K562 (cell line): ENCODE results near the gene GNPAT. TPM values are rescaled to one million over a fixed set of nuclear protein-coding genes. Genes with fewer than 3 reads are reported as not detected.
A peak's percentile ranks its signal among the peaks of the same experiment; 100 is the strongest.

ENCODE experiments used
- ATAC-seq: fragments of 200-7000 bp; cut with Tn5 transposase; 3 replicates; pipeline ENCODE4 v1.9.1; 2020; ENCODE audit warnings: moderate library complexity
- BruUV-seq: library from RNA; stranded (reverse); fragments of 400-500 nt; replicated peaks from 2 replicates; lab custom pipeline; 2021; lab: Mats Ljungman, UMichigan
- CTCF ChIA-PET: fragments of 300-600 bp; formaldehyde crosslinking; extraction: SDS; loops from one replicate; lab custom pipeline; 2021; ENCODE audit warnings: low intra/inter-chr PET ratio; lab: Yijun Ruan, JAX
- POLR2A ChIA-PET: fragments of 300-600, 350-650 bp; sonication (Branson Sonifier 250); formaldehyde crosslinking; extraction: SDS; loops from one replicate; lab custom pipeline; 2021; ENCODE audit warnings: antibody characterized with exemption, inconsistent platforms; lab: Yijun Ruan, JAX
- DNase-seq, 4 experiments: peaks; one replicate each; pipeline versions ENCODE4 v3.0.0 to v3.0.0-alpha.2; 2011 to 2018; ENCODE audit warnings: low spot score in 3 of 4, mixed read lengths in 3 of 4; ENCODE audit errors: extremely low read depth in 1 of 4
- FAIRE-seq: peaks from 2 replicates; lab custom pipeline; 2011; peaks lifted over from hg19 to GRCh38; lab: Jason Lieb, UNC
- H2AFZ ChIP-seq: 2 replicates; pipeline ENCODE4 v1.6.0; 2011; ENCODE audit warnings: low read depth, low read length, control low read depth, inconsistent platforms
- H3K27ac ChIP-seq: fragments of 200-600 bp; 3 replicates; pipeline ENCODE4 v1.8.0; 2011; ENCODE audit warnings: low read depth, mild to moderate bottlenecking, control low read depth, inconsistent platforms, low read length, moderate library complexity, mixed read lengths; ENCODE audit errors: extremely low read depth
- H3K27me3 ChIP-seq, 2 experiments: fragments of 300-600 bp in 1 of 2; 2 replicates in 1 of 2; 3 replicates in 1 of 2; pipeline versions ENCODE4 v1.6.0 to v1.8.0; 2011; ENCODE audit warnings: inconsistent platforms in 2 of 2, low read length in 2 of 2, mild to moderate bottlenecking in 1 of 2, mixed read lengths in 1 of 2, moderate library complexity in 1 of 2; ENCODE audit not compliant: control insufficient read depth in 2 of 2, insufficient read depth in 2 of 2
- H3K36me3 ChIP-seq: fragments of 300-600 bp; 3 replicates; pipeline ENCODE4 v1.8.0; 2011; ENCODE audit warnings: mild to moderate bottlenecking, low read length, inconsistent platforms; ENCODE audit not compliant: control insufficient read depth, insufficient read depth
- H3K4me1 ChIP-seq, 2 experiments: fragments of 200-600 bp in 1 of 2; replicated peaks in 1 of 2; 2 replicates in 1 of 2; 3 replicates in 1 of 2; pipeline versions ENCODE4 v1.5.1 to v1.8.0; 2011; ENCODE audit warnings: inconsistent platforms in 2 of 2, low read length in 2 of 2, mild to moderate bottlenecking in 1 of 2, mixed read lengths in 1 of 2, moderate library complexity in 1 of 2; ENCODE audit not compliant: control insufficient read depth in 2 of 2, insufficient read depth in 2 of 2
- H3K4me2 ChIP-seq: 2 replicates; pipeline ENCODE4 v1.6.1; 2011; ENCODE audit warnings: low read length, control low read depth, inconsistent platforms, mixed read lengths; ENCODE audit not compliant: insufficient read depth
- H3K4me3 ChIP-seq: fragments of 200-600 bp; sonication (generic), shearing (Covaris generic); 2 replicates; pipeline ENCODE4 v1.5.1; 2016; ENCODE audit warnings: control low read depth, inconsistent platforms
- H3K79me2 ChIP-seq: fragments of 200-600 bp; 3 replicates; pipeline ENCODE4 v1.8.0; 2011; ENCODE audit warnings: low read length, inconsistent platforms; ENCODE audit not compliant: control insufficient read depth, insufficient read depth
- H3K9ac ChIP-seq, 2 experiments: 2 replicates each; pipeline versions ENCODE4 v1.6.0 to v1.6.1; 2011; ENCODE audit warnings: low read depth in 2 of 2, low read length in 2 of 2, control low read depth in 1 of 2, inconsistent platforms in 1 of 2, mild to moderate bottlenecking in 1 of 2, mixed read lengths in 1 of 2; ENCODE audit not compliant: insufficient read depth in 1 of 2
- H3K9me1 ChIP-seq: one replicate; pipeline ENCODE4 v1.6.0; 2011; ENCODE audit warnings: inconsistent platforms, mild to moderate bottlenecking, low read length, moderate library complexity; ENCODE audit not compliant: control insufficient read depth, insufficient read depth
- H3K9me3 ChIP-seq: replicated peaks from 2 replicates; pipeline ENCODE4 v1.5.1; 2011; ENCODE audit warnings: low read depth, low read length, inconsistent platforms; ENCODE audit not compliant: control insufficient read depth, insufficient read depth
- H4K20me1 ChIP-seq: replicated peaks from 2 replicates; pipeline ENCODE4 v1.6.1; 2011; ENCODE audit warnings: low read length, inconsistent platforms, mixed read lengths; ENCODE audit not compliant: control insufficient read depth, insufficient read depth
- ASH1L ChIP-seq: fragments of 450-650 bp; IDR thresholded peaks from 2 replicates; pipeline ENCODE4 v1.6.1; 2018; ENCODE audit warnings: borderline replicate concordance, mild to moderate bottlenecking, low read depth; ENCODE audit not compliant: partially characterized antibody
- CREB3L1 ChIP-seq: fragments of 450-650 bp; IDR thresholded peaks from 2 replicates; pipeline ENCODE4 v1.6.1; 2014; ENCODE audit warnings: low read depth, mild to moderate bottlenecking, moderate library complexity, borderline replicate concordance
- GTF2A2 ChIP-seq: IDR thresholded peaks from 2 replicates; pipeline ENCODE4 v1.6.1; 2016; ENCODE audit warnings: mild to moderate bottlenecking, missing genetic modification characterization, missing compliant biosample characterization
- HOXB6 ChIP-seq: fragments of 250-450 bp; sonication (Bioruptor Pico); IDR thresholded peaks from 2 replicates; pipeline ENCODE4 v1.5.1; 2022; ENCODE audit warnings: mild to moderate bottlenecking, borderline replicate concordance
- JUND ChIP-seq, 2 experiments: IDR thresholded peaks; 2 replicates in 1 of 2; 3 replicates in 1 of 2; pipeline ENCODE4 v1.6.1; 2011; ENCODE audit warnings: borderline replicate concordance in 2 of 2, low read depth in 2 of 2, low read length in 2 of 2, improper control_type of control experiment in 1 of 2, missing biosample characterization in 1 of 2, missing genetic modification characterization in 1 of 2, missing genetic modification reagents in 1 of 2
- KLF1 ChIP-seq: fragments of 450-650 bp; IDR thresholded peaks from 2 replicates; pipeline ENCODE4 v1.6.1; 2016; ENCODE audit warnings: missing genetic modification characterization, missing compliant biosample characterization
- NFE2 ChIP-seq: IDR thresholded peaks from 2 replicates; pipeline ENCODE4 v1.6.1; 2014; ENCODE audit warnings: antibody characterized with exemption, low read depth
- SAFB ChIP-seq: fragments of 200-400 bp; formaldehyde crosslinking; IDR thresholded peaks from 2 replicates; pipeline ENCODE4 v1.6.1; 2017; ENCODE audit warnings: low read depth, low read length, borderline replicate concordance
- SUPT5H ChIP-seq: fragments of 450-650 bp; IDR thresholded peaks from 2 replicates; pipeline ENCODE4 v1.6.1; 2016
- ZBTB7A ChIP-seq: IDR thresholded peaks from 2 replicates; pipeline ENCODE4 v1.6.1; 2011; ENCODE audit warnings: low read depth, mild to moderate bottlenecking, low read length, moderate library complexity, borderline replicate concordance; ENCODE audit not compliant: control insufficient read depth
- ZKSCAN1 ChIP-seq: fragments of 150-350 bp; IDR thresholded peaks from 2 replicates; pipeline ENCODE4 v1.6.1; 2016; ENCODE audit warnings: low read depth, low read length
- ZNF174 ChIP-seq: fragments of 250-450 bp; sonication (Bioruptor Pico); IDR thresholded peaks from 2 replicates; pipeline ENCODE4 v1.4.0; 2020; ENCODE audit warnings: mild to moderate bottlenecking
- ZSCAN32 ChIP-seq: fragments of 450-650 bp; formaldehyde crosslinking; IDR thresholded peaks from 2 replicates; pipeline ENCODE4 v1.4.0; 2020; ENCODE audit warnings: mild to moderate bottlenecking, moderate library complexity
- WGBS: fragments of 100-300 bp; shearing (Covaris generic); methylation state at CpG from one replicate; pipeline ENCODE4 v1.1.6; 2016; ENCODE audit warnings: low coverage, mixed read lengths; ENCODE audit not compliant: insufficient coverage; ENCODE audit errors: missing lambda C conversion rate; 5-methylcytosine and 5-hydroxymethylcytosine counted together
- in situ Hi-C: fragments of 300-500 bp; cut with MboI; formaldehyde crosslinking; loops from 4 replicates; pipeline ENCODE4 v1.15.0; 2018; ENCODE audit warnings: inconsistent platforms, mixed read lengths
- intact Hi-C: fragments of 100-400 bp; cut with micrococcal nuclease; formaldehyde crosslinking; loops from 2 replicates; pipeline ENCODE4 v1.14.2; 2022
- polyA plus RNA-seq, 8 experiments: library from polyadenylated mRNA; depleted of rRNA in 4 of 8; stranded (reverse) in 5 of 8; unstranded in 3 of 8; fragments of >200 nt; fragmentation: Nextera tagmentation in 2 of 8; fragmentation: Illumina TruSeq in 1 of 8; extraction: Ambion mirVana in 2 of 8; extraction: Trizol in 1 of 8; gene quantifications; 2 replicates each; pipeline versions ENCODE4 v1.2.1 to v1.2.3, GENCODE V29; 2011 to 2014; ENCODE audit warnings: inconsistent platforms in 1 of 8, missing spikeins in 1 of 8
- total RNA-seq, 7 experiments: library from RNA; depleted of rRNA in 6 of 7; stranded (reverse); fragments of >200 nt in 6 of 7; fragmentation: Illumina TruSeq in 2 of 7; extraction: Trizol in 2 of 7; gene quantifications; 2 replicates each; pipeline versions ENCODE4 v1.2.1 to v1.2.3, GENCODE V29; 2011 to 2021; ENCODE audit warnings: low replicate concordance in 1 of 7
- TF ChIP-seq, protein P1 (sequence below), 2 experiments: fragments of 250-450 bp in 1 of 2; fragments of 450-650 bp in 1 of 2; sonication (Bioruptor Pico) in 1 of 2; IDR thresholded peaks; 2 replicates each; pipeline versions ENCODE4 v1.6.1 to v1.8.0; 2016 to 2021; ENCODE audit warnings: mild to moderate bottlenecking in 2 of 2, moderate library complexity in 2 of 2, missing compliant biosample characterization in 1 of 2, missing genetic modification characterization in 1 of 2
- TF ChIP-seq, protein P2 (sequence below): sonication (generic); formaldehyde crosslinking; IDR thresholded peaks from 2 replicates; pipeline ENCODE4 v1.8.0; 2023; ENCODE audit warnings: mild to moderate bottlenecking, missing genetic modification reagents

GNPAT gene
- total and polyA plus RNA-seq, 9 of the 15 experiments (the other 6 are each of a cell fraction or from before 2014, with no cell fraction given): 32.1 to 68.8 (median 50.7) TPM

DNA sequence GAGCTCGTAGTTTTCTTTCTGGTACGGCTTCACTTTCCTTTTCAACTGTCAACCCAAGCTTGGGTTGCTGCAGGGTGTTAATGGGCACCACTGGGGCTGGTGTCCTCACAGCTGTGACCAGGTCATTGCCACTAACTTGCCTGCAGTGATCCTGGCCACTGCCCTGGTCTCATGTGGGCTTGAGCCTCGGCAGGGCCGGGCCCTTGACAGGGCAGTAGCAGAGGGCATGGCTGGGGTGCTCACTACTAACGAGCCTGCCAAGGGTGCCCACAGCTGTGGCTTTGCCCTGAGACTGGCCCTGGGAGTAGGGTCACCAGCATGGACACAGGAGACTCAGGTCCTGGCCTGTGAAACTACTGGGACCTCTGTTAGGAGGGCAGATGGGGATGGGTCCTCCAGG lies 31.5 kb upstream of the GNPAT start (continued):
- TF ChIP-seq KLF1 (no peak), JUND (IDR thresholded peaks at IDR 0.05; ENCODE audit: borderline replicate concordance, low read depth, low read length) (no peak), JUND (tag; IDR thresholded peaks at IDR 0.05; ENCODE audit: borderline replicate concordance, low read depth, low read length) (no peak)
- TF ChIP-seq, all 486 proteins: peak for 0

DNA sequence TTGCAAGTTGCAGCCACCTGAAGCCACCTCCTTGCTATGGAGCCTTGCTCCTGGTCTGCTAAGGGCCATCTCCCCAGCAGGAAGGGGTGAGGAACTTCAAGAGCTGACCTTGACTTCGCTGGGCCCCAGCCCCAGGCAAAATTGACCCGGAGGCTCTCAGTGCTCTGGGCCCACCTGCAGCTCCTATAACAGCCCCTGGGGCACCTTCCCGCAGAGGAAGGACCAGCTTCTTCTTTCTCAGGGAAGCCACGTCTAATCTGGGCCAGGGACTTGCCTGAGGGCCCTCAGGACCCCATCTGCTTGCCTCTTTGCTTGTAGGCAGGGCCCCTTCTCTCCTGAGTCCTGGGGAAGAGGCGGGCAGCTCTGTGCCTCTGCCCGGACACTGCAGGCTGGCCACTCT lies 30.9 kb upstream of the GNPAT start:
- intact Hi-C loops (loop anchor here (5.0 kb wide), 1 partner anchor 392 kb away; no protein-coding TSS in a partner anchor), in situ Hi-C loops (loop anchor here (5.0 kb wide), 2 partner anchors 298 to 408 kb away; no protein-coding TSS in a partner anchor)
- Histone ChIP-seq H4K20me1 (no peaks in the 10 kb centered on the region), H3K9ac (peak overlapping the region in 1 of 2 experiments; percentile 18; a peak in 1 of 4 replicates), H3K36me3 (no peaks in the 10 kb centered on the region), H3K4me2 (no peak overlapping the region), H3K4me1 (peaks cover 0 to 16% of the 10 kb centered on the region in 2 experiments; a peak in 3 of 5 replicates), H3K27me3 (peaks cover 1 to 10% of the 10 kb centered on the region in 2 experiments; a peak in 3 of 5 replicates), H3K79me2 (no peaks in the 10 kb centered on the region), H3K9me1 (no peaks in the 10 kb centered on the region), H3K27ac (no peak overlapping the region), H3K9me3 (no peaks in the 10 kb centered on the region), H3K4me3 (no peak overlapping the region), H2AFZ (no peak overlapping the region)
- ATAC-seq (no peak), DNase-seq (no peak), FAIRE-seq (no peak)
- POLR2A ChIA-PET: interaction anchor here (0.8 to 1.2 kb wide), 5 partner anchors 10 to 567 kb away, joined by 3 to 4 read pairs (median 3); no protein-coding TSS in a partner anchor
- no TSS peak for BruUV-seq
- WGBS: 54% methylated on average over 6 of the region's 6 CpGs
- CTCF ChIA-PET: interaction anchor here (1.2 to 2.3 kb wide), 3 partner anchors 292 to 412 kb away, joined by 5 to 16 read pairs (median 5); no protein-coding TSS in a partner anchor
- no peak for TF ChIP-seq NFE2
- TF ChIP-seq, protein P1, sequence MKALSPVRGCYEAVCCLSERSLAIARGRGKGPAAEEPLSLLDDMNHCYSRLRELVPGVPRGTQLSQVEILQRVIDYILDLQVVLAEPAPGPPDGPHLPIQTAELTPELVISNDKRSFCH (CRISPR knock-in tag; IDR thresholded peaks at IDR 0.05): no peak
- TF ChIP-seq, protein P1 (tag; IDR thresholded peaks at IDR 0.05): no peak
- TF ChIP-seq CREB3L1: no peak
- no peak for TF ChIP-seq ZKSCAN1
- no peak for TF ChIP-seq ASH1L
- TF ChIP-seq SUPT5H: no peak
- TF ChIP-seq, protein P2, sequence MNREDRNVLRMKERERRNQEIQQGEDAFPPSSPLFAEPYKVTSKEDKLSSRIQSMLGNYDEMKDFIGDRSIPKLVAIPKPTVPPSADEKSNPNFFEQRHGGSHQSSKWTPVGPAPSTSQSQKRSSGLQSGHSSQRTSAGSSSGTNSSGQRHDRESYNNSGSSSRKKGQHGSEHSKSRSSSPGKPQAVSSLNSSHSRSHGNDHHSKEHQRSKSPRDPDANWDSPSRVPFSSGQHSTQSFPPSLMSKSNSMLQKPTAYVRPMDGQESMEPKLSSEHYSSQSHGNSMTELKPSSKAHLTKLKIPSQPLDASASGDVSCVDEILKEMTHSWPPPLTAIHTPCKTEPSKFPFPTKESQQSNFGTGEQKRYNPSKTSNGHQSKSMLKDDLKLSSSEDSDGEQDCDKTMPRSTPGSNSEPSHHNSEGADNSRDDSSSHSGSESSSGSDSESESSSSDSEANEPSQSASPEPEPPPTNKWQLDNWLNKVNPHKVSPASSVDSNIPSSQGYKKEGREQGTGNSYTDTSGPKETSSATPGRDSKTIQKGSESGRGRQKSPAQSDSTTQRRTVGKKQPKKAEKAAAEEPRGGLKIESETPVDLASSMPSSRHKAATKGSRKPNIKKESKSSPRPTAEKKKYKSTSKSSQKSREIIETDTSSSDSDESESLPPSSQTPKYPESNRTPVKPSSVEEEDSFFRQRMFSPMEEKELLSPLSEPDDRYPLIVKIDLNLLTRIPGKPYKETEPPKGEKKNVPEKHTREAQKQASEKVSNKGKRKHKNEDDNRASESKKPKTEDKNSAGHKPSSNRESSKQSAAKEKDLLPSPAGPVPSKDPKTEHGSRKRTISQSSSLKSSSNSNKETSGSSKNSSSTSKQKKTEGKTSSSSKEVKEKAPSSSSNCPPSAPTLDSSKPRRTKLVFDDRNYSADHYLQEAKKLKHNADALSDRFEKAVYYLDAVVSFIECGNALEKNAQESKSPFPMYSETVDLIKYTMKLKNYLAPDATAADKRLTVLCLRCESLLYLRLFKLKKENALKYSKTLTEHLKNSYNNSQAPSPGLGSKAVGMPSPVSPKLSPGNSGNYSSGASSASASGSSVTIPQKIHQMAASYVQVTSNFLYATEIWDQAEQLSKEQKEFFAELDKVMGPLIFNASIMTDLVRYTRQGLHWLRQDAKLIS (CRISPR knock-in tag): no peak
- no peak for TF ChIP-seq SAFB
- TF ChIP-seq HOXB6 (CRISPR knock-in tag): no peak
- no peak for TF ChIP-seq ZNF174 (CRISPR knock-in tag)
- no peak for TF ChIP-seq ZSCAN32 (CRISPR knock-in tag)
- no peak for TF ChIP-seq GTF2A2 (tag)
- TF ChIP-seq ZBTB7A: no peak
